ENCODE measurements around the gene CRADD. TPM values are rescaled to one million over a fixed set of nuclear protein-coding genes. Genes with fewer than 3 reads are reported as not detected.

CRADD gene
- total RNA-seq, 1 experiment from 2014 or later: 7.6 TPM

DNA sequence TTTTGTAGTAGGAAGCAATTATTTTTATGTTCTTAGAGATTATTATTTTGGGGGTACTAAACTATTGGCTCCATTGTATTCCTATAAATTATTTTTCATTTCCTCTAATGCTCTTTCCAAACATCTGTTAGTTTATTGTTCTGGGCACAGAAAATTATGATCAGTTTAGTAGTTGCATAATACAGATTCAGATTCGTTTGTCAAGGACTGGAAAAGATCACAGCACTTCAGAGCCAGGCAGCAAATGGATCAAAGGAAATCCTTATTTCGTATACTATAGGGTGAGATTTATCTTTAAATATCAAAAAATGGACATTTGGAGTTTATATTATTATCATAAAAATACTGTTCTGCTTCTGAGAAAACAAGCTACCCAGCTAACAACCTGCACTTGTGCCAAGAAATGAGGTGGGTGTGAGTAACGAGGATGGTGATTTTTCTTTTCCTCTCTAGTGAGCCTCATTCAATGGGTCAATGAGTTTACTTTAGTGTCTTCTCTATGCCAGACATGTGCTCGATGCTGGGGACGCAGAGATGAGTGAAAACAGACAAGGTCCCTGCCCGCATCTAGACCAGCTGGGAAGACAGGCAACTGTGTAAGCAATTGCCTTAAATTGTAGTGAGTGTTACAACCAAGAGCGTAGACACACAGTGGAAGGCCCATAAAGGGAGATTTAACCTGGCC lies 262.6 kb downstream of the CRADD start:
- Histone ChIP-seq H3K14ac (ENCODE audit: insufficient read depth, low read length) (no peak overlapping the region), H3K4me2 (ENCODE audit: insufficient read depth, insufficient read length, low read length) (no peak overlapping the region), H4K5ac (ENCODE audit: insufficient read length, low read depth, low read length) (no peak overlapping the region), H2BK20ac (ENCODE audit: low read depth, low read length, poor library complexity, severe bottlenecking) (no peak overlapping the region), H2AFZ (ENCODE audit: low read length) (no peak overlapping the region), H3K9me3 (ENCODE audit: control insufficient read depth, low read depth, low read length) (peaks cover 20% of the 10 kb centered on the region), H2AK5ac (ENCODE audit: insufficient read length, low read length) (no peak overlapping the region), H4K91ac (ENCODE audit: insufficient read length, low read depth, low read length) (no peak overlapping the region), H3K23ac (ENCODE audit: insufficient read length, low read depth, low read length) (no peak overlapping the region), H4K20me1 (ENCODE audit: control insufficient read depth, insufficient read depth, insufficient read length) (no peaks in the 10 kb centered on the region), H2BK120ac (ENCODE audit: low read depth, low read length, poor library complexity, severe bottlenecking) (no peak overlapping the region), H3K4me1 (ENCODE audit: insufficient read depth, low read length) (no peaks in the 10 kb centered on the region), H3K23me2 (ENCODE audit: insufficient read length, low read depth, low read length, poor library complexity, severe bottlenecking) (no peaks in the 10 kb centered on the region), H3K56ac (ENCODE audit: insufficient read length, low read depth, low read length) (no peak overlapping the region), H3K79me1 (ENCODE audit: insufficient read depth, low read depth, low read length, poor library complexity, severe bottlenecking) (no peaks in the 10 kb centered on the region), H3K18ac (ENCODE audit: insufficient read length, low read depth, low read length) (no peak overlapping the region), H2BK5ac (ENCODE audit: insufficient read length, low read length) (no peak overlapping the region), H2BK15ac (ENCODE audit: low read depth, low read length) (no peak overlapping the region), H3K27ac (ENCODE audit: insufficient read length, low read depth, low read length) (no peak overlapping the region), H3K79me2 (ENCODE audit: insufficient read depth, low read length) (no peaks in the 10 kb centered on the region), H3K4ac (ENCODE audit: low read depth, low read length) (no peak overlapping the region), H4K8ac (replicated peaks; ENCODE audit: insufficient read length, low read depth, low read length) (no peak overlapping the region), H2BK12ac (ENCODE audit: insufficient read length, low read depth, low read length) (no peak overlapping the region), H3K9ac (ENCODE audit: extremely low read depth, insufficient read length, low read length) (no peak overlapping the region), H3T11ph (ENCODE audit: low read length) (no peak overlapping the region), H3K27me3 (ENCODE audit: insufficient read depth, low read length) (no peaks in the 10 kb centered on the region)
- no peak for DNase-seq
- Mint-ChIP-seq H3K4me1 (peaks cover 7 to 10% of the 10 kb centered on the region in 2 experiments), H3K4me3 (no peak overlapping the region), H3K36me3 (ENCODE audit: insufficient read depth in 1 of 3, low read depth in 3 of 3) (peaks cover 6 to 8% (median 6%) of the 10 kb centered on the region in 3 experiments), H3K27ac (no peak overlapping the region), H3K27me3 (ENCODE audit: low read depth) (peaks cover 1% of the 10 kb centered on the region), H3K9me3 (peaks cover 6 to 16% of the 10 kb centered on the region in 2 experiments)
- TF ChIP-seq, protein P1, sequence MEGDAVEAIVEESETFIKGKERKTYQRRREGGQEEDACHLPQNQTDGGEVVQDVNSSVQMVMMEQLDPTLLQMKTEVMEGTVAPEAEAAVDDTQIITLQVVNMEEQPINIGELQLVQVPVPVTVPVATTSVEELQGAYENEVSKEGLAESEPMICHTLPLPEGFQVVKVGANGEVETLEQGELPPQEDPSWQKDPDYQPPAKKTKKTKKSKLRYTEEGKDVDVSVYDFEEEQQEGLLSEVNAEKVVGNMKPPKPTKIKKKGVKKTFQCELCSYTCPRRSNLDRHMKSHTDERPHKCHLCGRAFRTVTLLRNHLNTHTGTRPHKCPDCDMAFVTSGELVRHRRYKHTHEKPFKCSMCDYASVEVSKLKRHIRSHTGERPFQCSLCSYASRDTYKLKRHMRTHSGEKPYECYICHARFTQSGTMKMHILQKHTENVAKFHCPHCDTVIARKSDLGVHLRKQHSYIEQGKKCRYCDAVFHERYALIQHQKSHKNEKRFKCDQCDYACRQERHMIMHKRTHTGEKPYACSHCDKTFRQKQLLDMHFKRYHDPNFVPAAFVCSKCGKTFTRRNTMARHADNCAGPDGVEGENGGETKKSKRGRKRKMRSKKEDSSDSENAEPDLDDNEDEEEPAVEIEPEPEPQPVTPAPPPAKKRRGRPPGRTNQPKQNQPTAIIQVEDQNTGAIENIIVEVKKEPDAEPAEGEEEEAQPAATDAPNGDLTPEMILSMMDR (conservative IDR thresholded peaks at IDR 0.05): no peak
- no CpG with 5 or more reads among the region's 7 CpGs for WGBS (ENCODE audit: extremely low coverage, insufficient read length, low lambda C conversion rate)

Measured in H9 (cell line).